GM10266 (cell line): ENCODE data around the gene C11orf52.
"Not testable (repeated sequence)": the region's sequence is repeated elsewhere in the genome, so short reads cannot be mapped to it uniquely, and the experiment has no call there.

Experiments
- DNase-seq: peaks from one replicate; pipeline ENCODE4 v3.0.0; 2012; ENCODE audit errors: extremely low spot score
- CTCF ChIP-seq: IDR thresholded peaks from 2 replicates; pipeline ENCODE4 v1.5.1; 2012; ENCODE audit warnings: mild to moderate bottlenecking, low read depth; ENCODE audit not compliant: control insufficient read depth, insufficient read depth; ENCODE audit errors: missing control alignments

The C11orf52 gene

GRCh38 chr11:111922803-111923202 lies 4.1 kb downstream of the C11orf52 start:
- no peak for DNase-seq
- no peak for TF ChIP-seq CTCF

GRCh38 chr11:111923351-111923788 lies 4.7 kb downstream of the C11orf52 start:
- TF ChIP-seq CTCF, result no peak
- no peak for DNase-seq

GRCh38 chr11:111923951-111924350 lies 5.2 kb downstream of the C11orf52 start:
- TF ChIP-seq CTCF, result no peak
- no peak for DNase-seq

GRCh38 chr11:111925953-111926352 lies 7.2 kb downstream of the C11orf52 start:
- no peak for TF ChIP-seq CTCF
- no peak for DNase-seq

- no peak for TF ChIP-seq CTCF
- DNase-seq, result peak; percentile 98
These were observed 8.0 kb downstream of the C11orf52 start for GRCh38 chr11:111926505-111927391.

GRCh38 chr11:111930472-111930871 lies 11.8 kb downstream of the C11orf52 start:
- TF ChIP-seq CTCF, result no peak
- no peak for DNase-seq

- DNase-seq, result no peak
- TF ChIP-seq CTCF, result no peak
These were observed 13.9 kb downstream of the C11orf52 start for GRCh38 chr11:111932611-111932950.

- not testable (repeated sequence) for DNase-seq
These were observed 14.5 kb downstream of the C11orf52 start for GRCh38 chr11:111933176-111933575.
